HepG2 (cell line): ENCODE data around the gene GRK6. TPM values are rescaled to one million over a fixed set of nuclear protein-coding genes. Genes with fewer than 3 reads are reported as not detected.

Source experiments
- ATAC-seq: fragments of 200-7000 bp; cut with Tn5 transposase; 3 replicates; pipeline ENCODE4 v1.9.1; 2020; ENCODE audit warnings: mild to moderate bottlenecking, moderate library complexity
- BruUV-seq: library from RNA; stranded (reverse); fragments of 400-500 nt; replicated peaks from 2 replicates; lab custom pipeline; 2021; lab: Mats Ljungman, UMichigan
- CTCF ChIA-PET: fragments of 300-600 bp; formaldehyde crosslinking; extraction: SDS; loops from one replicate; lab custom pipeline; 2021; ENCODE audit warnings: low total read pairs, inconsistent platforms, low intra/inter-chr PET ratio; lab: Yijun Ruan, JAX
- POLR2A ChIA-PET: fragments of 350-600 bp; sonication (Branson Sonifier 250); formaldehyde crosslinking; loops from one replicate; lab custom pipeline; 2020; ENCODE audit warnings: antibody characterized with exemption, inconsistent platforms; lab: Yijun Ruan, JAX
- DNase-seq: peaks from one replicate; pipeline ENCODE4 v3.0.0-alpha.2; 2015; ENCODE audit warnings: low spot score
- FAIRE-seq: peaks from 3 replicates; lab custom pipeline; 2011; peaks lifted over from hg19 to GRCh38; lab: Jason Lieb, UNC
- H2AFZ ChIP-seq: one replicate; pipeline ENCODE4 v1.6.1; 2011; ENCODE audit warnings: low read length, inconsistent platforms
- H3K27ac ChIP-seq: fragments of 300-600 bp; 3 replicates; pipeline ENCODE4 v1.8.0; 2011; ENCODE audit warnings: mixed run types, mild to moderate bottlenecking, mixed read lengths, low read length, inconsistent platforms; ENCODE audit not compliant: insufficient read depth; ENCODE audit errors: extremely low read length
- H3K27me3 ChIP-seq, 2 experiments: fragments of 200-600 bp in 1 of 2; 2 replicates in 1 of 2; 3 replicates in 1 of 2; pipeline versions ENCODE4 v1.6.0 to v1.8.0; 2011; ENCODE audit warnings: low read length in 2 of 2, mild to moderate bottlenecking in 2 of 2, moderate library complexity in 2 of 2, inconsistent platforms in 1 of 2; ENCODE audit not compliant: insufficient read depth in 2 of 2, control insufficient read depth in 1 of 2
- H3K36me3 ChIP-seq, 2 experiments: fragments of 200-600 bp in 1 of 2; replicated peaks in 1 of 2; 2 replicates in 1 of 2; 3 replicates in 1 of 2; pipeline versions ENCODE4 v1.5.1 to v1.8.0; 2011; ENCODE audit warnings: low read length in 2 of 2, inconsistent platforms in 1 of 2; ENCODE audit not compliant: insufficient read depth in 2 of 2, control insufficient read depth in 1 of 2
- H3K4me1 ChIP-seq: 2 replicates; pipeline ENCODE4 v1.5.1; 2012; ENCODE audit warnings: low read length, inconsistent platforms; ENCODE audit not compliant: insufficient read depth
- H3K4me2 ChIP-seq: 2 replicates; pipeline ENCODE4 v1.6.0; 2011; ENCODE audit warnings: low read depth, low read length, inconsistent platforms
- H3K4me3 ChIP-seq, 3 experiments: fragments of 200-600 bp in 1 of 3; sonication (generic), shearing (Covaris generic) in 1 of 3; replicated peaks in 1 of 3; 2 replicates each; pipeline ENCODE4 v1.5.1; 2011 to 2016; ENCODE audit warnings: low read length in 3 of 3, inconsistent platforms in 2 of 3, low read depth in 2 of 3, mild to moderate bottlenecking in 2 of 3, control low read depth in 1 of 3, mixed read lengths in 1 of 3; ENCODE audit not compliant: insufficient read depth in 1 of 3
- H3K79me2 ChIP-seq: one replicate; pipeline ENCODE4 v1.6.1; 2011; ENCODE audit warnings: low read length, inconsistent platforms; ENCODE audit not compliant: insufficient read depth
- H3K9ac ChIP-seq: 2 replicates; pipeline ENCODE4 v1.6.0; 2011; ENCODE audit warnings: mild to moderate bottlenecking, low read depth, low read length, inconsistent platforms; ENCODE audit not compliant: insufficient read depth
- H3K9me3 ChIP-seq: 2 replicates; pipeline ENCODE4 v1.5.1; 2012; ENCODE audit warnings: mild to moderate bottlenecking, low read length
- H4K20me1 ChIP-seq: 2 replicates; pipeline ENCODE4 v1.6.0; 2011; ENCODE audit warnings: inconsistent platforms, mild to moderate bottlenecking, low read length, moderate library complexity; ENCODE audit not compliant: insufficient read depth
- ARHGAP35 ChIP-seq: sonication (generic); formaldehyde crosslinking; IDR thresholded peaks from 2 replicates; pipeline ENCODE4 v1.9.0; 2022; ENCODE audit warnings: mild to moderate bottlenecking, inconsistent platforms, moderate library complexity, missing genetic modification reagents, borderline replicate concordance
- JUNB ChIP-seq: sonication (generic); formaldehyde crosslinking; IDR thresholded peaks from 2 replicates; pipeline ENCODE4 v1.8.0; 2022; ENCODE audit warnings: missing genetic modification reagents, mild to moderate bottlenecking, borderline replicate concordance
- KDM6A ChIP-seq: IDR thresholded peaks from 2 replicates; pipeline ENCODE4 v1.6.1; 2016; ENCODE audit warnings: low read depth
- SOX6 ChIP-seq, 2 experiments: fragments of 450-650 bp in 1 of 2; sonication (generic) in 1 of 2; formaldehyde crosslinking in 1 of 2; IDR thresholded peaks; 2 replicates each; pipeline versions ENCODE4 v1.4.0 to v1.6.1; 2017 to 2020; ENCODE audit warnings: antibody characterized with exemption in 1 of 2, mild to moderate bottlenecking in 1 of 2, missing genetic modification reagents in 1 of 2
- ZNF619 ChIP-seq: sonication (generic); formaldehyde crosslinking; IDR thresholded peaks from 2 replicates; pipeline ENCODE4 v1.4.0; 2020; ENCODE audit warnings: mild to moderate bottlenecking, missing genetic modification reagents
- ZNF766 ChIP-seq: sonication (generic); formaldehyde crosslinking; IDR thresholded peaks from 2 replicates; pipeline ENCODE4 v1.5.0; 2020; ENCODE audit warnings: missing genetic modification reagents, borderline replicate concordance
- ZNF878 ChIP-seq: sonication (generic); formaldehyde crosslinking; IDR thresholded peaks from 2 replicates; pipeline ENCODE4 v1.8.1; 2023; ENCODE audit warnings: mild to moderate bottlenecking, missing genetic modification reagents, moderate library complexity
- WGBS: methylation state at CpG from one replicate; pipeline ENCODE4 v1.1.6; 2017; ENCODE audit warnings: low lambda C conversion rate; 5-methylcytosine and 5-hydroxymethylcytosine counted together
- in situ Hi-C: cut with HindIII; loops from 2 replicates; pipeline ENCODE4 v1.10.0; 2017; ENCODE audit warnings: low pct_unique_long_range_greater_than_20kb; ENCODE audit not compliant: extremely low pct_ligation_motif_present
- intact Hi-C: fragments of 100-400 bp; cut with micrococcal nuclease; formaldehyde crosslinking; loops from one replicate; pipeline ENCODE4 v1.10.0; 2022; ENCODE audit not compliant: unreplicated experiment
- polyA plus RNA-seq, 8 experiments: library from polyadenylated mRNA; depleted of rRNA in 3 of 8; stranded (reverse) in 7 of 8; unstranded in 1 of 8; fragments of >200 nt; fragmentation: Illumina TruSeq in 4 of 8; extraction: Trizol in 4 of 8; gene quantifications; 2 replicates each; pipeline versions ENCODE4 v1.2.1 to v1.2.3, GENCODE V29; 2011 to 2016; ENCODE audit warnings: low read depth in 4 of 8, missing spikeins in 1 of 8, mixed read lengths in 1 of 8; ENCODE audit not compliant: insufficient read depth in 1 of 8
- total RNA-seq, 5 experiments: library from RNA; depleted of rRNA; stranded (reverse); fragments of >200 nt; fragmentation: Illumina TruSeq; extraction: Trizol; gene quantifications; 2 replicates each; pipeline ENCODE4 v1.2.3, GENCODE V29; 2016; ENCODE audit warnings: low read depth in 1 of 5
- TF ChIP-seq, protein P1 (sequence below): sonication (generic); formaldehyde crosslinking; IDR thresholded peaks from 2 replicates; pipeline ENCODE4 v1.4.0; 2020; ENCODE audit warnings: missing genetic modification reagents
- TF ChIP-seq, protein P2 (sequence below): sonication (generic); formaldehyde crosslinking; IDR thresholded peaks from 2 replicates; pipeline ENCODE4 v1.8.0; 2022; ENCODE audit warnings: mild to moderate bottlenecking, missing genetic modification reagents, moderate library complexity
- TF ChIP-seq, protein P3 (sequence below): IDR thresholded peaks from 2 replicates; pipeline ENCODE4 v1.6.1; 2016; ENCODE audit warnings: missing compliant biosample characterization, missing genetic modification reagents, borderline replicate concordance
- TF ChIP-seq, protein P4 (sequence below): IDR thresholded peaks from 2 replicates; pipeline ENCODE4 v1.4.0; 2020; ENCODE audit warnings: mild to moderate bottlenecking, missing genetic modification reagents

Gene GRK6
- total and polyA plus RNA-seq, 2 of the 13 experiments (the other 11 are each of a cell fraction or from before 2014, with no cell fraction given), result 13.2 to 19.9 TPM

DNA sequence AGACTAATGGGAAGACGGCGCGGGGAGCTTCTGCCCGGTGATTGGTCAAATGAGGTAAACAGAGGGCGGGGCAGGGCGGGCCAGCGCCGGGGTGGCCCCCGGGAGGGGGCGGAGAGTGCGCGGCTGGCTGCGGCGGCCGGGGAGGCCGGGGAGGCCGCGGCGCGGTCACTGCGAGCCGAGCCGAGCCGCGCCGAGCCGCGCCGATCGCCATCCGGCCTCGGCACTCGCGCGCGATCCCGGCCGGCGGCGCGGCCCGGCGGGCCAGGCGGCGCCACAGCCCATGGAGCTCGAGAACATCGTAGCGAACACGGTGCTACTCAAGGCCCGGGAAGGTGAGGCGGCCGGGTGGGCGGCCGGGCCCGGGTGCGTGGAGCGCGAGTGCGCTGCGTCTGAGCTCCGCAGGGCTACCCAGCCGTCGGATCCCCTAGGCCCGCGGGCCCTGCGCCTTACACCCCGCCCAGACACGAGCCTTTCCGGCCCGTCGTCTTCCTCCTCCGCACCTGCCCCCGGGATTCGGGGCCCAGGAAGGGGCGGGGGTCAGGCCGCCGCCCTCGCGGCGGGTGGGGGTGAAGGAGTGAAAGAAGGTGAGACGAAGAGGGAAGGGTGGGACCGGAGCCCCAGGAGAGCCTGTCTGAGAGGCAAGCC, at the start of gene GRK6 (continued):
- TF ChIP-seq, protein P1, sequence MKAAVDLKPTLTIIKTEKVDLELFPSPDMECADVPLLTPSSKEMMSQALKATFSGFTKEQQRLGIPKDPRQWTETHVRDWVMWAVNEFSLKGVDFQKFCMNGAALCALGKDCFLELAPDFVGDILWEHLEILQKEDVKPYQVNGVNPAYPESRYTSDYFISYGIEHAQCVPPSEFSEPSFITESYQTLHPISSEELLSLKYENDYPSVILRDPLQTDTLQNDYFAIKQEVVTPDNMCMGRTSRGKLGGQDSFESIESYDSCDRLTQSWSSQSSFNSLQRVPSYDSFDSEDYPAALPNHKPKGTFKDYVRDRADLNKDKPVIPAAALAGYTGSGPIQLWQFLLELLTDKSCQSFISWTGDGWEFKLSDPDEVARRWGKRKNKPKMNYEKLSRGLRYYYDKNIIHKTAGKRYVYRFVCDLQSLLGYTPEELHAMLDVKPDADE (CRISPR knock-in tag), result 0 out of 2 replicates have a peak, but pooled peaks have one; percentile 36
- TF ChIP-seq, protein P2, sequence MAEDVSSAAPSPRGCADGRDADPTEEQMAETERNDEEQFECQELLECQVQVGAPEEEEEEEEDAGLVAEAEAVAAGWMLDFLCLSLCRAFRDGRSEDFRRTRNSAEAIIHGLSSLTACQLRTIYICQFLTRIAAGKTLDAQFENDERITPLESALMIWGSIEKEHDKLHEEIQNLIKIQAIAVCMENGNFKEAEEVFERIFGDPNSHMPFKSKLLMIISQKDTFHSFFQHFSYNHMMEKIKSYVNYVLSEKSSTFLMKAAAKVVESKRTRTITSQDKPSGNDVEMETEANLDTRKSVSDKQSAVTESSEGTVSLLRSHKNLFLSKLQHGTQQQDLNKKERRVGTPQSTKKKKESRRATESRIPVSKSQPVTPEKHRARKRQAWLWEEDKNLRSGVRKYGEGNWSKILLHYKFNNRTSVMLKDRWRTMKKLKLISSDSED (CRISPR knock-in tag), result no peak

DNA sequence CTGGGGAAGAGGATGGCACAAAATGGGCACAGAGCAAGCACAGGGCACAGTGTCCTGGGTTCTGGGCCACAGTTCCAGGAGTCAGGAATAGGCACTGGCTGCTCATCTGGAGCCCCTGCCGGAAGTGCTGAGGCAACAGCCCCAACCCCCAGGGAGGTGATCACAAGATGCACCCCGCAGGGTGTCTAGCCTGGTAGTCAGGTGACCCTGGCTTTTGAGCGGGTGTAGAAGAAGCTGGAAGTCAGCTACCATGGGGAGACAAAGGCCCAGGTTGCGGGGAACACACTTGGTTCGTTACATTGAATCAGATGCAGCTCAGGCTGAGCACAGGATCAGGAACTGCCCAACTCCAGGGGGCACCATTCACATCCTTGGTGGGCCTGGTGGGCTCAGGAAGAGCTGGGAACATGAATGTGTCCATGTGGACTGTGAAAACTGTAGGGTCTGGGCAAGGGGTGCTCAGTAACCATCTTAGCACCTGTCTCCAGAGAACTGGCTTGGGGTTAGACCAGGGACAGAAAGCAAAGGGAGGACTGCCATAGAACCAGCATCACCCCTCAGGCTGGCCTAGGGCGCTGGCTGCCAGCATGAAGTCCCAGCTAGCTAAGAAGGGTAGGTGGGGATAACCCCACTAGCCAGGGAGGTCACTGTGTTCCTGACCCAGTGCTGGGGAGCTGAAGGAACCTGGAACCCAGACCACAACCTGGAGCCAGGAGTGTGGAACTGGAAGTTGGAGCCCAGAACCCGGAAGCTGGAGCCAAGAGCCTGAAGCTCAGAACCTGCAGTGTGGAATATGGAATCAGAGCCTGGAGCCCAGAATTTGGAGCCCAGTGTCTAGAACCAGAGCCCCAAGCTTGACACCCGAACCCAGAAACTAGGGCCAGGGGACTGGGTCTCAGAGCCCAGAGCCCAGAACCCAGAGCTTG, 48.4 kb upstream of the GRK6 start:
- in situ Hi-C loops (no loop called here), intact Hi-C loops (no loop called here)
- H3K4me1 ChIP-seq, result peaks cover 88% of the 10 kb centered on the region
- H3K27ac ChIP-seq, result peak overlapping the region; percentile 98
- ATAC-seq, result peak; percentile 12
- H3K36me3 ChIP-seq, result no peaks in the 10 kb centered on the region
- TSS peak; percentile 97 for BruUV-seq
- no peaks in the 10 kb centered on the region for H3K9me3 ChIP-seq
- H3K4me2 ChIP-seq, result peak overlapping the region; percentile 89
- H4K20me1 ChIP-seq, result no peaks in the 10 kb centered on the region
- no peak overlapping the region for H2AFZ ChIP-seq
- no peak for FAIRE-seq
- H3K79me2 ChIP-seq, result no peaks in the 10 kb centered on the region
- no peak for DNase-seq
- H3K27me3 ChIP-seq, result no peaks in the 10 kb centered on the region
- WGBS, result 78% methylated on average over 6 of the region's 8 CpGs
- CTCF ChIA-PET, result interaction anchor here (1.0 kb wide), 1 partner anchor 76 kb away, joined by 3 read pairs; no protein-coding TSS in a partner anchor
- peak overlapping the region; percentile 35 to 71 (median 35); a peak in 5 of 6 replicates for H3K4me3 ChIP-seq
- peak overlapping the region; percentile 86 for H3K9ac ChIP-seq
- POLR2A ChIA-PET, result interaction anchor here (0.6 to 4.9 kb wide), 35 partner anchors 10 to 304 kb away, joined by 3 to 239 read pairs (median 10); partner anchors contain the start of genes B4GALT7, F12, FGFR4 and GRK6
- TF ChIP-seq ARHGAP35 (CRISPR knock-in tag), result no peak
- TF ChIP-seq ZNF766, result 0 out of 2 replicates have a peak, but pooled peaks have one; percentile 3
- no peak for TF ChIP-seq ZNF878 (CRISPR knock-in tag)
- no peak for TF ChIP-seq SOX6 (IDR thresholded peaks at IDR 0.05)
- TF ChIP-seq SOX6 (CRISPR knock-in tag; IDR thresholded peaks at IDR 0.05), result no peak
- TF ChIP-seq, protein P3, sequence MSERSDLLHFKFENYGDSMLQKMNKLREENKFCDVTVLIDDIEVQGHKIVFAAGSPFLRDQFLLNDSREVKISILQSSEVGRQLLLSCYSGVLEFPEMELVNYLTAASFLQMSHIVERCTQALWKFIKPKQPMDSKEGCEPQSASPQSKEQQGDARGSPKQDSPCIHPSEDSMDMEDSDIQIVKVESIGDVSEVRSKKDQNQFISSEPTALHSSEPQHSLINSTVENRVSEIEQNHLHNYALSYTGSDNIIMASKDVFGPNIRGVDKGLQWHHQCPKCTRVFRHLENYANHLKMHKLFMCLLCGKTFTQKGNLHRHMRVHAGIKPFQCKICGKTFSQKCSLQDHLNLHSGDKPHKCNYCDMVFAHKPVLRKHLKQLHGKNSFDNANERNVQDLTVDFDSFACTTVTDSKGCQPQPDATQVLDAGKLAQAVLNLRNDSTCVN (CRISPR knock-in tag), result 0 out of 2 replicates have a peak, but pooled peaks have one; percentile 9
- TF ChIP-seq JUNB, result no peak
- TF ChIP-seq, protein P4, sequence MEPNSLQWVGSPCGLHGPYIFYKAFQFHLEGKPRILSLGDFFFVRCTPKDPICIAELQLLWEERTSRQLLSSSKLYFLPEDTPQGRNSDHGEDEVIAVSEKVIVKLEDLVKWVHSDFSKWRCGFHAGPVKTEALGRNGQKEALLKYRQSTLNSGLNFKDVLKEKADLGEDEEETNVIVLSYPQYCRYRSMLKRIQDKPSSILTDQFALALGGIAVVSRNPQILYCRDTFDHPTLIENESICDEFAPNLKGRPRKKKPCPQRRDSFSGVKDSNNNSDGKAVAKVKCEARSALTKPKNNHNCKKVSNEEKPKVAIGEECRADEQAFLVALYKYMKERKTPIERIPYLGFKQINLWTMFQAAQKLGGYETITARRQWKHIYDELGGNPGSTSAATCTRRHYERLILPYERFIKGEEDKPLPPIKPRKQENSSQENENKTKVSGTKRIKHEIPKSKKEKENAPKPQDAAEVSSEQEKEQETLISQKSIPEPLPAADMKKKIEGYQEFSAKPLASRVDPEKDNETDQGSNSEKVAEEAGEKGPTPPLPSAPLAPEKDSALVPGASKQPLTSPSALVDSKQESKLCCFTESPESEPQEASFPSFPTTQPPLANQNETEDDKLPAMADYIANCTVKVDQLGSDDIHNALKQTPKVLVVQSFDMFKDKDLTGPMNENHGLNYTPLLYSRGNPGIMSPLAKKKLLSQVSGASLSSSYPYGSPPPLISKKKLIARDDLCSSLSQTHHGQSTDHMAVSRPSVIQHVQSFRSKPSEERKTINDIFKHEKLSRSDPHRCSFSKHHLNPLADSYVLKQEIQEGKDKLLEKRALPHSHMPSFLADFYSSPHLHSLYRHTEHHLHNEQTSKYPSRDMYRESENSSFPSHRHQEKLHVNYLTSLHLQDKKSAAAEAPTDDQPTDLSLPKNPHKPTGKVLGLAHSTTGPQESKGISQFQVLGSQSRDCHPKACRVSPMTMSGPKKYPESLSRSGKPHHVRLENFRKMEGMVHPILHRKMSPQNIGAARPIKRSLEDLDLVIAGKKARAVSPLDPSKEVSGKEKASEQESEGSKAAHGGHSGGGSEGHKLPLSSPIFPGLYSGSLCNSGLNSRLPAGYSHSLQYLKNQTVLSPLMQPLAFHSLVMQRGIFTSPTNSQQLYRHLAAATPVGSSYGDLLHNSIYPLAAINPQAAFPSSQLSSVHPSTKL (CRISPR knock-in tag), result 0 out of 2 replicates have a peak, but pooled peaks have one; percentile 14
- no peak; the same call in 1 of the 2 replicates for TF ChIP-seq ZNF619 (CRISPR knock-in tag)
- no peak for TF ChIP-seq KDM6A (CRISPR knock-in tag)
